ENCODE measurements around the gene AQP11. TPM values are rescaled to one million over a fixed set of nuclear protein-coding genes. Genes with fewer than 3 reads are reported as not detected.

Gene AQP11
- total RNA-seq, 2 experiments from 2014 or later: not detected

GRCh38 chr11:77654770-77655434, 65.1 kb downstream of the AQP11 start:
- H3K9me3 Mint-ChIP-seq: no peaks in the 10 kb centered on the region
- ChIA-PET POLR2A (no interaction called here), CTCF (interaction anchor here (0.7 kb wide), 2 partner anchors 10 to 833 kb away, joined by 3 read pairs; no protein-coding TSS in a partner anchor)
- ATAC-seq (ENCODE audit: poor library complexity): no peak
- peaks cover 8% of the 10 kb centered on the region for H3K27me3 Mint-ChIP-seq
- no peaks in the 10 kb centered on the region for H3K4me1 Mint-ChIP-seq (ENCODE audit: low read depth)
- Histone ChIP-seq H3K27ac (ENCODE audit: low read depth in 1 of 2, low read length in 2 of 2) (no peak overlapping the region), H3K4me3 (ENCODE audit: low read length) (no peak overlapping the region), H3K27me3 (ENCODE audit: control insufficient read depth in 1 of 2, insufficient read depth in 2 of 2, low read length in 2 of 2) (no peaks in the 10 kb centered on the region), H3K36me3 (ENCODE audit: insufficient read depth, low read length) (no peaks in the 10 kb centered on the region), H3K4me1 (ENCODE audit: insufficient read depth, low read length) (no peaks in the 10 kb centered on the region), H3K9me3 (ENCODE audit: control insufficient read depth in 1 of 2, insufficient read depth in 1 of 2, low read length in 2 of 2) (no peaks in the 10 kb centered on the region)
- TF ChIP-seq CTCF (IDR thresholded peaks at IDR 0.05): no peak
- intact Hi-C loops (cut with DNase I, micrococcal nuclease): no loop called here
- no peak for DNase-seq
- no peaks in the 10 kb centered on the region for H3K36me3 Mint-ChIP-seq (ENCODE audit: low read depth)
- no peak overlapping the region for H3K4me3 Mint-ChIP-seq
- no peak overlapping the region for H3K27ac Mint-ChIP-seq

GRCh38 chr11:77656362-77656761, 66.6 kb downstream of the AQP11 start:
- Histone ChIP-seq H3K27ac (ENCODE audit: low read depth in 1 of 2, low read length in 2 of 2) (no peak overlapping the region), H3K4me1 (ENCODE audit: insufficient read depth, low read length) (no peaks in the 10 kb centered on the region), H3K36me3 (ENCODE audit: insufficient read depth, low read length) (no peaks in the 10 kb centered on the region), H3K9me3 (ENCODE audit: control insufficient read depth in 1 of 2, insufficient read depth in 1 of 2, low read length in 2 of 2) (no peaks in the 10 kb centered on the region), H3K27me3 (ENCODE audit: control insufficient read depth in 1 of 2, insufficient read depth in 2 of 2, low read length in 2 of 2) (no peaks in the 10 kb centered on the region), H3K4me3 (ENCODE audit: low read length) (no peak overlapping the region)
- ChIA-PET POLR2A (no interaction called here), CTCF (no interaction called here)
- Mint-ChIP-seq H3K36me3 (ENCODE audit: low read depth) (no peaks in the 10 kb centered on the region), H3K27ac (no peak overlapping the region), H3K27me3 (no peaks in the 10 kb centered on the region), H3K9me3 (no peaks in the 10 kb centered on the region), H3K4me3 (no peak overlapping the region), H3K4me1 (ENCODE audit: low read depth) (no peaks in the 10 kb centered on the region)
- intact Hi-C loops (cut with DNase I, micrococcal nuclease): no loop called here
- no peak for DNase-seq
- no peak for ATAC-seq (ENCODE audit: poor library complexity)
- TF ChIP-seq CTCF (IDR thresholded peaks at IDR 0.05): no peak

GRCh38 chr11:77658213-77659013, 68.7 kb downstream of the AQP11 start:
- no peaks in the 10 kb centered on the region for H3K4me1 Mint-ChIP-seq (ENCODE audit: low read depth)
- no peaks in the 10 kb centered on the region for H3K27me3 ChIP-seq (ENCODE audit: control insufficient read depth in 1 of 2, insufficient read depth in 2 of 2, low read length in 2 of 2)
- H3K36me3 Mint-ChIP-seq (ENCODE audit: low read depth): no peaks in the 10 kb centered on the region
- ATAC-seq (ENCODE audit: poor library complexity) (no peak), DNase-seq (no peak)
- H3K27ac Mint-ChIP-seq: no peak overlapping the region
- H3K9me3 Mint-ChIP-seq: no peaks in the 10 kb centered on the region
- CTCF ChIA-PET: no interaction called here
- H3K9me3 ChIP-seq (ENCODE audit: control insufficient read depth in 1 of 2, insufficient read depth in 1 of 2, low read length in 2 of 2): no peaks in the 10 kb centered on the region
- no peaks in the 10 kb centered on the region for H3K36me3 ChIP-seq (ENCODE audit: insufficient read depth, low read length)
- H3K27ac ChIP-seq (ENCODE audit: low read depth in 1 of 2, low read length in 2 of 2): no peak overlapping the region
- POLR2A ChIA-PET: no interaction called here
- no peak for TF ChIP-seq CTCF (IDR thresholded peaks at IDR 0.05)
- no peaks in the 10 kb centered on the region for H3K27me3 Mint-ChIP-seq
- H3K4me3 Mint-ChIP-seq: no peak overlapping the region
- intact Hi-C loops (cut with DNase I, micrococcal nuclease): no loop called here
- H3K4me1 ChIP-seq (ENCODE audit: insufficient read depth, low read length): no peaks in the 10 kb centered on the region
- H3K4me3 ChIP-seq (ENCODE audit: low read length): no peak overlapping the region

Other genes with a start within 250 kb of the AQP11 start
- gene PAK1, start 115.9 kb upstream of the AQP11 start, total RNA-seq: 10 to 100 TPM in 1 of 2 experiments, 1 to 10 TPM in 1; 6.9 to 12.6 TPM
- gene CLNS1A, start 47.8 kb downstream of the AQP11 start, total RNA-seq: 10 to 100 TPM; 87.8 to 93.1 TPM
- 10 to 100 TPM; 87.7 to 91.9 TPM for gene RSF1, start 230.8 kb downstream of the AQP11 start, total RNA-seq
- 1 to 10 TPM; 1.5 to 2.1 TPM for gene AAMDC, start 231.2 kb downstream of the AQP11 start, total RNA-seq

Data from CD4-positive, alpha-beta T cell (primary cell).